ENCODE results near the gene MATCAP1.
A peak's percentile ranks its signal among the peaks of the same experiment; 100 is the strongest.

MATCAP1 gene

DNA sequence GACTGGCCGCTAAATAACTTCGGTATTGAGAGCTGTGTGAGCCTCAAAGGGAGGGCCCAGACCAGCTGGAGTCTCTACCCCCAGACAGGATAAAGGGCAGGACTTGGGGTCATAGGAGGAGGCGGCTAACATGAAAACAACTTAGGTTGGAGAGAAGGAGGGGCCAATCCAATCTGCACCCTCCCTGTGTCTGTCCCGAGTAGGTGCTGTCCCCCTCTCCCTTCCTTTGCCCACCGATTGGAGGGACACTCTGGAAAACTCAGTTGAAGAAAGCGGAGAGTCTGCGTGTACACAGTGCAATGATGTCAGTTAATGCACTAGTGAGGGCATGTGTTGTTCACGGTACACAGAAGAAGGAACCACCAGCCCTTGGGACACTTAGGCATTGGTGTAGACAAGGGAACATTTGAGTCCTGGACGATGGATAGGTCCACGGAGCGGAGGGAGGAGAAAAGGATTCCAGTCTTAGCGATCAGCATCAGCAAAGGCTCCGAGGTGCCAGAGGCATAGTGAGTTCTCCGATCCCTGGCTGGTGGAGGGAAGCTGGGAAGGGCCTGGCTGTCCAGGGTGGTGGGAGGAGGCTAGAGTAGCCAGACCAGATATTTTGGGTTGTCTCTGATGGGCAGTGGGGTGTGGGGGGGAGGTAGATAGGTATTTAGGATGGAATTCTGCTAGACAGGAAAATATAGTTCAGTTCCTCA lies 12.7 kb downstream of the MATCAP1 start:
- DNase-seq = peak; percentile 30

DNA sequence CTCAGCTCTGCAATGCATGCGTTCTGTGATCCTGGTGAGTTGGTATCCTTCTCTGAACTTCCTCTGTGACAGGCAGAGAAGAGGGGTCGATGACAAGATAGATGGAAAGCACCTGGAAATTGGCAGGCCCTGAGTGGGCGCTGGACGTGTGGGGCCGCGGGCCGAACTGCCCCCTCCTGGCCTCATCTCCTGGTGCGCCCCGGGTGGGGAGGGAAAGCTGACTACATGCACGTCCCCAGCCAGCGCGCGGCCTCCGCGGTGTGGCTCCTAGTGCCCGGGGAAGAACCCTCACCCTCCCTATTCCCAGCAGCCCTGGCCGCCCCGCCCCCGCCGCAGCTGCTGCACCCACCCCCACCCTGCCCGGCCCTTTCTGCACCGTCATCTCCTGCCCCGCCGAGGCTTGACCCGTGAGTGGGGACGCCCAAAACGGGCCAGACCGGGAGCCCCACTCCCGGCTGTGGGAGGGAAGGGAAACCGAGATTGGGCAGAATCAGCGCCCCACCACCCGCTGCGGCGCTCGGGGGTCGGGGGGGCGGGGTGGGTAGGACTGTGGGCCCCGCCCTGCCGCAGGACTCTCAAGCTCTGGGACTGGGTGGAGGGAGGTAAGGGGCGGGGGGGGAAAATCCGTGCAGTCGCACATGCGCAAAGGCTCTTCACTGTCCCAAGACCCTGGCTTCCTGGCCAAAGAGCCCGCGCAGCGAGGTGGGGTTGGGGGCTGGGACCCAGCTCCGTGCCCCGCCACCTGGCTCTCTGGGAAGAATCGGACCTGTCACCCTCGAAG lies 13.4 kb downstream of the MATCAP1 start, which contains the start of gene NOL3:
NOL3 (plus strand) TSS at position 371 of the 781 bp plus-strand sequence.
- peak; percentile 83 for DNase-seq

DNA sequence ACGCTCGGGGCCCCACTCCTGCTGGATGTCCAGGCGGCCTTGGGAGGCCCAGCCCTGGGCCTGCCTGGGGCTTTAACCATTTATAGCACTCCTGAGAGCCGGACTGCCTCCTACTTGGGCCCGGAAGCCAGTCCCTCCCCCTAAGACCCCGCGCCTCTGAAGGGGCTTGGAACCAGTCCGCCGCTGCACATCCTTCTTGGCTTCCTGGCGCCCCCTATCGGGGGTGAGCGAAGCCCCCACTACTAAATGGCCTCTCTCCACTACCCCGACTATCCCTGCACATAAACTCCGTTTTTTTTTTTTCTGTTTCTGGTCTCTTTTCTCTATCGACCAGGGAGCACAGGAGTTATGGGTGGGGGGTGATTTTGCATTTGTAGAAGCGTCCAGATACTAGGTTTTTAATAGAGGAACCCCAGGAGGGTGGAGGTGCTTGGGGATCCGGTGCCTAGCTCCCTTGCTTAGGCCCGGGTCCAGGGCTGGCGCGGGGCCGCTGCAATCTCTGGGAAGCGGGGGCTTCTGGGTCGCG lies 14.1 kb downstream of the MATCAP1 start:
- DNase-seq = peak; percentile 38

DNA sequence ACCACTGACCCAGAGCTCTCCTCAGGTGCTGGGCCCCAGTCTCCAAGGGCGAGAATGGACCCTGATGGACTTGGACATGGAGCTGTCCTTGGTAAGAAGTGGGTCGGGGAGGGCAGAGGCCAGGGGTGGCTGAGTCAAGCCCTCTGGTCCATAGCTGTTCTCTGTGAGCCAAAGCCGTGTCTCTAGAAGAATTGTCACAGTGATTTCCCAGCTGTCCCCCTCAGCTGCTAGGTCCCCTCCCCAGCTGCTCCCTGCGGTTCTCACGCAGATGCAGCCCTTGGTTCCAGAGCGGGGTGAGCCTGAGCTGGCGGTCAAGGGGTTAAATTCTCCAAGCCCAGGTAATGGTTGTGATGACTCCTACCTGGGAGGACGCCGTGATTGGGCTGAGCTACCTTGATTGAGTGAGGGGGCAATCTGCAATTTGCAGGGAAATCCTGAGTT lies 14.7 kb downstream of the MATCAP1 start:
- no peak for DNase-seq

DNA sequence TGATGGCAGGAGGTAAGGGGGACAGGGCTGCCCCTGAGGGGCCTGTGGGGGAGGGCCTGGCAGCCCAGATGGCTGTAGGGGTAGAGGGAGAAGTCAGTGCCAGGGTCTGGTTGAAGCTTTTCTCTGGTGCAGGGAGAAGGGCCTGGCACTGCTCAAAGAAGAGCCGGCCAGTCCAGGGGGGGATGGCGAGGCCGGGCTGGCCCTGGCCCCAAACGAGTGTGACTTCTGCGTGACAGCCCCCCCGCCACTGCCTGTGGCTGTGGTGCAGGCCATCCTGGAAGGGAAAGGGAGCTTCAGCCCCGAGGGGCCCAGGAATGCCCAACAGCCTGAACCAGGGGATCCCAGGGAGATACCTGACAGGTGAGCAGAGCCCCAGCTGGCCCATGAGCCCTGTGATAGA lies 16.2 kb downstream of the MATCAP1 start:
- no peak for DNase-seq

DNA sequence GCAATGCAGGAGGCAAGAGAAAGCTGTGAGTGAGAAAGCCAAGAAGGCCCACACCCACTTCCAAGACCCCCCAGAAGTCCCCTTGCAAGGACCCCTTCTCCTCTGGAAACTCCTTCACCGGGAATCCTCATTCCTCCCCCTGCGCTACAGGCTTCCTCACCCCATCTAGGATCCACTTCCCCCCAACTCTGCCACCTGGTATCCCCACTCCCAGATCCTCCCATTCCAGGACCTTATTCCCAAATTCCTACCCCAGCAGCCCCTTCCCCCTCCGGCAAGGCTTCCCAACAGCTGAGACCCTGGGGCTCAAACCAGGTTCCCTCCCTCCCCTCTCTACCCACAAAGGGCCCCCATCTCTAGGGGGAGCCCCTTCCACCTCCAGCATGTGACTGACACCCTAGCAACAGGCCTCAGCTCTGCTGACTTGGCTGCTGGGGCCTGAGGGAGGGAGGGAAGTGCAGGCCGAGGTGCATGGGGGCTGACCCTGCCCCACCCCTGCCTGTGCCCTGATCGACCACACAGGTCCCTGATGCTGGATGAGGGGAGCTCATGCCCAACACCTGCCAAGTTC lies 17.1 kb downstream of the MATCAP1 start:
- no peak for DNase-seq

DNA sequence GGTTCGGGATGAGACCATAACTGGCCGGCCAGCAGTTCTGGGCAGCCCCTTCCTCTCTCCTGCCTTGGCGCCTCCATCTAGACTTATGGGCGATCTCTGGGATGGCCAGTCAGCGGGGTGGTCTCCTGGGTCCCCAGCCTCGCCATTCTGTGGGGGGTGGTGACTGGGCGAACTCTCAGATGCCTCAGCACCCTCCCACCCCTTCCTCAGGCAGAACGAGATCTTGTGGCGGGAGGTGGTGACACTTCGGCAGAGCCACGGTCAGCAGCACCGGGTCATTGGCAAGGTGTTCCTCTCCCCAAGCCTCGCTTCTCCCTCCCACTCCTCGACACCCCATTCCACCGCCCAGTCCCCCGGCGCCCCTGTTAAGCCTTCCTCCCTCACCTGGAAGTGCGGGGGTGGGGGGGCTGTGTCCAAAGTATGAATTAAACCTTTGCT lies 17.6 kb downstream of the MATCAP1 start:
- no peak for DNase-seq

DNA sequence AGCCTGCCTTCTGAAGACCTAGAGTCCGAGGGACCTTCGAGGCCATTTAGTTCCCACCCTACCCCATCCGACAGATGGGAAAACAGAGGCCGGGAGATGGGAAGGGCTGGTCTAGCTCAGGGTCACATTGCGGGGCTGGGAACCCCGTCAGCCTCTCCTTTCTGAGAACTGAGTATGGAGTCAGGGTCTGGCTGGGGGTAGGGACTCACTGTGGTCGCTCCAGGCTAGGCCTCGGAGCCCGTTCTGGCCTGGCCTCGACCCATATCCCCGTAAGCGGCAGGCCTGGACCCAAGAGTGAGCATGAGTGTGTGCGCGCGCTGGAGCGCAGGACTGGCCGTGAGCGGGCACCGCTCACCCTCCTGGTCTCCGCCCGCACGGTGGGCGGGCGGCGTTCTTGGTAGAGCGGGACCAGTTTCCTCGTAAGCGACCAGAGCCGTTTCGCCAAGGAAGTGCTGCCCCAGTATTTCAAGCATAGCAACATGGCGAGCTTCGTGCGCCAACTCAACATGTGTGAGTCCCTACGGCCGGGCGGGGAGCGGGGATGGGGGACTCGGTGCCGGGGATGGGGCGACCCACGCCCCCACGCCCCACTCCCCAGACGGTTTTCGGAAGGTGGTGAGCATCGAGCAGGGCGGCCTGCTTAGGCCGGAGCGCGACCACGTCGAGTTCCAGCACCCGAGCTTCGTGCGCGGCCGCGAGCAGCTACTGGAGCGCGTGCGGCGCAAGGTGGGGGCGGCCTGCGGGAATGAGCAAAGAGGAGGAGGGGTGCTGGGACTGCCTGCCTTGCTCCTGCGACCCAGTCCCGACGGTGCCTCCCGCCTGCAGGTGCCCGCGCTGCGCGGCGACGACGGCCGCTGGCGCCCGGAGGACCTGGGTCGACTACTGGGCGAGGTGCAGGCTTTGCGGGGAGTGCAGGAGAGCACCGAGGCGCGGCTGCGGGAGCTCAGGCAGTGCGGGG lies 18.4 kb downstream of the MATCAP1 start:
- no peak for DNase-seq

DNA sequence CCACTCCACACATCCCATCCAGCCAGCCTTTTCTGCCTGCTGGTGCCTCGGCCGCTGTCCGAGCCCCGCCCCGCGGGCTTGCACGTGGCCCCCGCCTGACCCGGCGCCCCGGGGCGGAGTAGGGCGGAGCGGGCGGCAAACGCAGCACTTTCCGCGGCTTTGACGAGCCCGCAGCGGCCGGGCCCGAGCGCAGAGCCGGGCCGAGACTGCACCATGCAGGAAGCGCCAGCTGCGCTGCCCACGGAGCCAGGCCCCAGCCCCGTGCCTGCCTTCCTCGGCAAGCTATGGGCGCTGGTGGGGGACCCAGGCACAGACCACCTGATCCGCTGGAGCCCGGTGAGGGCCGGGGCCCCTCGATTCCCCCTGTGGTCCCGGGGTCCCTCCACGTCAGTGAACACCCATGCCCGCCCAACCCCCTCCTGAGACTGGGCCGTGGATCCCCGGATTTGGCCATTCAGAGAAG lies 19.1 kb downstream of the MATCAP1 start, which contains the start of gene HSF4:
HSF4 (plus strand) TSS at position 147 of the 463 bp plus-strand sequence; CDS start at position 214, 67 bp downstream.
- DNase-seq = no peak

DNA sequence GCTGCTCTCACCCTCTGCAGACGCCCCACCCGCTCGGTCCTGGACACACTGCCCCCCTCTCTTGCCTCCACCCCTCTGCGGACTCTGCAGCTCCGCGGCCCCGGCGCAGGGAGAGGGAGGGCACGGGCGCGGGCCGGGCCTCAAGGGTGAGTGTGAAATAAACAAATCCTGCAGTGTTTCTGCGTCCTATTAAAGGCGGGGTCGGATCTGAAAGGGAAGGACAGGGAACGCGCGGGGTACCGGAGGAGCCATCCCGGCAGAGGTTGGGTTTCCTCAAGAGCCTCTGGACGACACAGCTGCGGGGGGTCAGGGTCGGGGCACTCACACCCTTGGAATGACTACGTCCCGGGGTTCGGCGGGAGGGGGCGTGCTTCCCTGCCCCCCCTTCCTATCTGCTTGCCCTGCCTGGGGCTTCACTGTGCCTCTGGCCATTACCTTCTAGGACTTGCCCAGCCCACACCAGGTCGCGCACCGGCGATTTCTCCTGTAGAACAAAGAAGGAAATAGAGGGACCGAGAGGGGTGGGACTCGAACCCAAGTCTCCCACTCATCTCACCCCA lies 19.7 kb downstream of the MATCAP1 start:
- no peak for DNase-seq

DNA sequence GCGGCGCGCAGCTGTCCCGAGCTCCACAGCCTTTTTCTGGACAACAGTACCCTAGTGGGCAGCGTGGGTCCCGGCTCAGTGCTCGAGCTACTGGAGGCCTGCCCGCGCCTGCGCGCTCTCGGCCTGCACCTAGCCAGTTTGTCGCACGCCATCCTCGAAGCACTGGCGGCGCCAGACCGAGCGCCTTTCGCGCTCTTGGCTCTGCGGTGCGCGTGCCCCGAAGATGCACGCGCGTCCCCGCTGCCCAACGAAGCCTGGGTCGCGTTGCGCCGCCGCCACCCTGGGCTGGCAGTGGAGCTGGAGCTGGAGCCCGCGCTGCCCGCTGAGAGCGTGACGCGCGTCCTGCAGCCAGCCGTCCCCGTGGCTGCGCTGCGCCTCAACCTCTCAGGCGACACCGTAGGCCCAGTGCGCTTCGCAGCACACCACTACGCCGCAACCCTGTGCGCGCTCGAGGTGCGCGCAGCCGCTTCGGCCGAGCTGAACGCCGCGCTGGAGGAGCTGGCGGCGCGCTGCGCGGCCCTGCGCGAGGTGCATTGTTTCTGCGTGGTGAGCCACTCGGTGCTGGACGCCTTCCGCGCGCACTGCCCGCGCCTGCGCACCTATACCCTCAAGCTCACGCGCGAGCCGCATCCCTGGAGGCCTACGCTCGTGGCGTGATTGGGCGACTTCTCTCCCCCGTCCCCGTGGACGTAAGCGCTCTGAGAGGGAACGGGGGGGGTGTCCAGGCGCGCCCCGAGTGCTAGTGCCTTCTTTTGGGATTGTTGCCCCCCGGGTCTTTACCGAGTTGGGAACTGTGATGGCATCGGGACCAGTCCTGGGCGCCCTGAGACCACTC lies 20.4 kb downstream of the MATCAP1 start:
- peak; percentile 29 for DNase-seq

DNA sequence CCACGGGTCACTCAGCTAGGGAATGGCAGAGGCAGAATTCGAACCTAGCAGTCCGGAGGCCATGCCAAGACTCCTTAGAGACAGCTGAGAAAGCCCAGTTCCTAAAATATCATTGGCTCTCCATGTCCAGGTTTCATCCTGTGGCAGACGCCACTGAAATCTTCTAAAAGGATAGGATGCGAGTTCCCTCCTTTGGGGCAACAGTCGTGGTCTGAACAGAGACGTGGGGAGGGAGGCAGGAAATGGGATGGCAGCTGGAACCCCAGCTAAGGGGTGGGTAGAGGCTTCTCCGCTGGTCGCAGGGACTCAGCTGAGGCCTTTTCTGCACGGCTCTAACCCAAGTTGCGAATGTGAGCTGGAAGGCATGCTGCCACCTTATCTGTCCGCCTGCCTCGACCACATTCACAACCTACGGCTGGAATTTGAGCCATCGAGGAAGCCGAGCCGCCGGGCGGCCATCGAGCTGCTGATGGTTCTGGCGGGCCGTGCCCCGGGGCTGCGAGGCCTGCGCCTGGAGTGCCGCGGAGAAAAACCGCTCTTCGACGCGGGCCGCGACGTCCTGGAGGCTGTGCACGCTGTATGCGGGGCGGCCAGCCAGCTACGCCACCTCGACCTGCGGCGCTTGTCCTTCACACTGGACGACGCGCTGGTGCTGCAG lies 21.1 kb downstream of the MATCAP1 start:
- no peak for DNase-seq

DNA sequence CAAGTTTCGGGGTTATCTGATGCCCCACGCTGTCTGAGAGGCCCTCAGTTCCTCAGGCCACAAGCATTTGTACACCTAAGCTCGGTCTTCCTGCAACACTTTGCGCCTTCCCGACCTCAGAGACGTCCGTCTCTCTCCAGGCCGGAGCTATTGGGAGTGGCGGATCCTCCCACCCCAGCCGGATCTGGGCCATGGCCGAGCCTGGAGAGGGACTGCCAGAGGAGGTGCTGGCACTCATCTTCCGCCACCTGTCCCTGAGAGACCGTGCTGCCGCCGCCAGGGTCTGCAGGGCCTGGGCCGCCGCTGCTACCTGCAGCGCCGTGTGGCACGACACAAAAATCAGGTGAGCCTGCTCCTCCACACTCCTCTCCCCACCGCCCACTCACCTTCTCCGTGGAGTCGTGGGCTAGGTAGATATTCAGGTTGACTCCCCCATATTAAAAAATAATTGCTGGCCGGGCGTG lies 22.1 kb downstream of the MATCAP1 start:
- no peak for DNase-seq

DNA sequence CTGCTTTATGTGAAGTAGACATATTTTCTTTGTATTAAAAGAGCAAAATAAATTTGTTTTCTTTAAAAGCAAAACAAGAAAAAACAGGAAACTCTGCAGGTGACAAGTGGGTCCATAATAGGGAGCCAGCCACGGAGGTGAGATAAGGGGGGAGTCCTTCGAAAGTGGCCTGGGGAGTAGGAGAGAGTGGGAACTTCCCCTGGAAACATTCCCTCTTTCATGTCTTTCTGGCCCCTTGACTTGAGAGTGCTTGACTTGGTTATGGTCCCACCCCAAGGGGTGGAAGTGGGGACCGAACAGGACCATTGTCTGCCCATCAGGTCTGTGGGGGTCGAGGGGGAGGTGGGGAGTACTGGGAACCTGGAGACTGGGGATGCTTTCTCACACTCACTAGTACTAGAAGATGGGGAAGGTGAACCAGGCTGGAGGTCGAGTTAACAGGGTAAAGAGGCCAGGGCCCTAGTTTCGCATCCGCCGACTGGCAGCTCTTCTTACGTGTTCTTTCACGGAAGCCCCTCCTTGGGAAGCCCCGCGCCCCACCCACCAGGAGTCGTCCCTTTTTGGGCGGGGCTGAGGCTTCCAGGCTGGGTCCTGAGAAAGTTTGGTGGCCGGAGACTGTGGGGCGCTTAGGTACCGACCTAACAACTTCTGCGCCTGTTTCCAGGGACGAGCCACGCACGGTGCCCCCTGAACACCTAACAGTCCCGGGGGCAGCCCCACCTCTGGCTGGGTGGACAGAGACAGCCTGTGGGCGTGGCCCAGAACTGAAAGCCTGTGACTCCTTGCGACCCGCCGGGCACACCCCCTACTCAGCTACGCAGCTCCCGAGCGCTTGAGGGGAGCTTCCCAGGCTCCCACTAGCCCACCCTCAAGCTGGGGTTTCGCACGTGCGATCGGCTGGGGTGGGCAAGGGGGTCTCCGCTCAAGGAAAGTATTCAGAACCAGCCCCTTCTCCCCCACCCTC lies 24.8 kb downstream of the MATCAP1 start:
- no peak for DNase-seq

DNA sequence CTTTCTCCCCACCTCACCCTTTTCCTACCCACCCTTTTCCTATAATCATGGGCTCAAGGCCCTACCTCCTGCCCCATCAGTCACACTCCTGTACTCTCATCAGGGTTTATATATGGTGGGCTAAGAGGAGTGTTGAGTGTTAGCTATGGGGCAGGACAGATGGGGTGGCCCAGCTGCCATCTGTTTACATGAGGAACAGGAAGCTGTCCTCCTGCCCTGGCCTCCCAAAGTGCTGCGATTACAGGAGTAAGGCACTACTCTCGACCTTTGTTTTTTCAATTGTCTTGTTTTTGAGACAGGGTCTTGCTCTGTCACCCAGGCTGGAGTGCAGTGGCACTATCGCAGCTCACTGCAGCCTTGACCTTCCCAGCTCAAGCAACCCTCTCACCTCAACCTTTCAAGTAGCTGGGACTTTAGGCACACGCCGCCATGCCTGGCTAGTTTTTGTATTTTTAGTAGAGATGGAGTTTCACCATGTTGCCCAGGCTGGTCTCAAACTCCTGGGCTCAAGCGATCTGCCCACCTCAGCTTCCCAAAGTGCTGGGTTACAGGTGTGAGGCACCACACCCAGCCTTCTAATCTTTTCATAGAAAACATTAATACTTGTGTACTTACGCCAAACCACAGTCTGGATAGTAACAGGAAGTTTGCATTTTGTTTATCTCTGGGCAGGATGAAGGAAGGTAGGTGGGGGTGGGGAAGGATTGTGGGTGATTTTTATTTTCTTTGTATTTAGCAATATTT lies 25.7 kb downstream of the MATCAP1 start:
- DNase-seq = no peak

DNA sequence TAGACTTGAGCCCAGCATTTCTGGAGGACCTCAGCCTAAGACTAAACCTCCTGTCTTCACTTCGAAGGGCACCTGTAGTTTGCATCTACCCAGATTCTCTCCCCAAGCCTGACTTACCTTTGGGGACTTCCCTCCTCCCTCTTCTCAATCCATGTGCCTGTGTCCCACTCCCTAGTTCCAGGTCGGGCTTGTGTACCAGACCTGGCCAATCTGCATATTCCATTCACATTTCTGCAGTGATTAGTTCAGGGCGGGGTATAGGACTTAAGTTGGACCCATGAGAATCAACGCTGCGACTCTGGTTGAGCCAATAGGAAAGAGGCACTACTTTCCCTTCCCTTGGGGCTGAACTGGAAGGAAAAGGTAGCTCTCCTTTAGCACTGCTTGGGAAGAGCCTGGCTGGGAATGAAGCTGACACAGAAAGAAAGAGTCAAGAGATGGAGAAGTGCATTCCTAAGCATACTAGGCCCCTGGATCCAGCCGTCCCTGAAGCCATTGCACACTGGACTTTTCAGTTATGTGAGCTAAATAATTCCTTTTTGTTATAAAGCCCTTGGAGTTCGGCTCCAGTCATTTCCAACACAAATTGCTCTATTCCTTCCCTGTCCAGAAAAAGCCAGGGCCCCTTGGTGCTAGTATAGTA lies 26.5 kb downstream of the MATCAP1 start:
- no peak for DNase-seq

DNA sequence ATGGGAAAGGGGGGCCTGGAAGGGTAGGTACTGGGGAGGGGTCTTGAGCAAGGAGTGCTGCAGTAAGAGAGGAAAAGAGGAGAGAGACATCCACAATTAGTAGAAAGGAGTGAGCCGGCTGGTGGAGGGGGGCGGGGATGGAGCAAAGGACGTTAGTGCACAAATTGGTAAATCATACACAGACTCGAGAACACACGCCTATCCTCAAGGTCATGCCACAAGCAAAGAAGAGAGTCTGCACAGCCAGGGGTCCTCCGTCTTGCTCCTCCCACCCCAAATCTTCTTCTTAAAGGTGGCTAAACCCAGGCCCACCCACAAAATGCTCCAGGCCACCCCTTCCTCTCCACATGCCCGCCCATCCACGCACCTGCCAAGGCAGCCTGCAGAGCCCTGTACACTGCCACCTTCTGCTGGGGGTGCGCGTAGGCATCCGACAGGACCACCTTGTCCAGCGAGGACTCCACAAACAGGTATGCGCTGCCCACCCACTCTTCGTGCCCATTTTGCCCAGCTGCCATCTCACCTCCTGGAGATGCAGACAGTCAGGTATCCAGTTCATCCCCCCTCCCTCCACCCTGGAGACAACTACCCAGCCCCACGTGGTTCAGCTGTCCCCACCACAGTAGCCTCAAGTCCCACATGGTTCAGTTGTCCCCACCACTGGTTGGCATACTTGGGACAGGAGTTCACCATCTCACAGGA lies 27.5 kb downstream of the MATCAP1 start:
- DNase-seq = no peak

Data from fibroblast of skin of right quadriceps (primary cell).